Left renal pelvis (tissue), 4 donors: ENCODE measurements around the gene EFCAB6. TPM values are rescaled to one million over a fixed set of nuclear protein-coding genes. Genes with fewer than 3 reads are reported as not detected.

Experiments
- DNase-seq, 4 donors: peaks; one replicate each; pipeline ENCODE4 v3.0.0-alpha.2; 2013; ENCODE audit warnings: low read depth in 4 of 4, low spot score in 3 of 4
- polyA plus RNA-seq, 4 donors: library from polyadenylated mRNA; unstranded; fragments of 120-200 nt; gene quantifications; one replicate each; pipeline ENCODE4 v1.2.1, GENCODE V29; 2013; ENCODE audit not compliant: insufficient read length in 4 of 4

Gene EFCAB6
- polyA plus RNA-seq, 4 donors, result 1.4 to 5.7 (median 4.8) TPM

- no peak for DNase-seq
Observed at GRCh38 chr22:43831561-43832392, 19.7 kb upstream of the EFCAB6 start.

- DNase-seq, result no peak
Observed at GRCh38 chr22:43830931-43831560, 18.9 kb upstream of the EFCAB6 start.

- DNase-seq, result no peak
Observed at GRCh38 chr22:43829904-43830851, 18.1 kb upstream of the EFCAB6 start.

DNA sequence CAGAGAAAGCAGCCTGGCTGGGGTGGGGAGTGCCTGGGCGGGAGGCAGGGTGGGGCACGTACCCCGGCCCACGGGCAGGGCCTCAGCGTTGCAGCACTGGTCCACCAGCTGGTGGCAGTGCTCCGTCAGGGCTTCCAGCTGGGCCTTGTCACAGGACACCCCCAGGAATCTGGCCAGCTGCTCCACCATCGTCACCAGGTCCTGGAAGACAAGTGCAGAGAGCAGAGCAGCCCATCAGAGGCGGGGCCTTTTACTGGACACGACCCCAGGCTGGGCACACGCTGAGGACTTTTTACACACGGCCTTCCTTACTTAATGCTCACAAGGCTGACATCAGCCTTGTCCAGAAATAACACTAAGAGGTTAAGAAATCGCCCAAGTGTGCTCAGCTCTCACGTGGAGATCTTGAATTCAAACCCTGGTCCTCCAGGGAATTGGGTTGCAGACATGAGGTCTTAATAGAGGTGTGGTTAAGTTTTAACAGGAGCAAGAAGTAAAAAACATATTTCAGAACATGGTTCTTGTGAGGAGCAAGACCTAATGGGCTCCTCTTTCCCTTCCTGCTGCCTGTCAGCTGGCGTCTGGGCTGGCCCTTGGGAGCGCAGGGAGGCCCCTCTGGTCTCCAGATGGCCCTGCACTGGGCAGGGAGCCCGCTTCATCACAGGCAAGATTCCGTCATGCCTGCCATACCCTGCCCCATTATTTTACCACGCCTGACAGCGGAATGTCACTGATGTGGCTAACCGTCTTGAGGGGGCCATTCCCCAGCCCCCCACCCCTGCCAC, 17.1 kb upstream of the EFCAB6 start:
- no peak for DNase-seq

- no peak for DNase-seq
Observed at GRCh38 chr22:43828725-43828997, 16.6 kb upstream of the EFCAB6 start.

GRCh38 chr22:43827926-43828724, 16.0 kb upstream of the EFCAB6 start:
- no peak for DNase-seq

DNA sequence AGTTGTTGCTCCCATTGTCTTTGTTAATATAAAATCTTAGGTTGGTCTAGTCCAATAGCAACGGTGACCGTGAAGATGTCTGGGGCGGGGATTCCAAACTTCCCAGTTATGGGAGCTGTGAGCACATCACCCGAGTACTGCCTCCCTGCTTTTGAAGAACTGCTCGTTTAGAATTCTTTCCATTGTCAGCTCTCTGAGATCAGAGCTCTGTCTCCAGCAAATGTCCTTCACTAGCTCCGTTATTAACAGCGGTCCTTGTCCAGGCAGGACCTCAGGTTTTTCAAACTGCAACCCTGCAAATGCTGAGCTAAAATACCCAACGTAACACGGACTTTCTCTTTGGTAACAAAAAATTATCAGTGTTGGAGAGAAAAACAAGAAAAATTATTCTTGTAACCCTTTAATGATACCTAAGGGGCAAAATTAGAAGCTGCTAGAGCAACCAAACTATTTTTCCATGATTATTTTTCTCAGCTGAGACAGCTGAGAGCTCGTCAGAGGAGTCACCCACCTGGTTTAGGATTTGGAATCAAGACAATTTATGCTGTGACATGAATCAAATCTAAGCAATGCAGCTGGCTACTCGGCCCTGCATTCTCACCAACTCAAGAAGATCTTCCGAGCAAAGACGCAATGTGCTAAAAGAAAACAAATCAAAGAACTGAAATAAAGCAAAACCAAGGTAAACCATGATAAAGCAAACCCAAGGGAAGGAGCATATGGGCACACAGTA, 15.1 kb upstream of the EFCAB6 start:
- DNase-seq, result no peak

GRCh38 chr22:43826142-43827002, 14.3 kb upstream of the EFCAB6 start:
- DNase-seq, result no peak

GRCh38 chr22:43825651-43826050, 13.5 kb upstream of the EFCAB6 start:
- no peak for DNase-seq

DNA sequence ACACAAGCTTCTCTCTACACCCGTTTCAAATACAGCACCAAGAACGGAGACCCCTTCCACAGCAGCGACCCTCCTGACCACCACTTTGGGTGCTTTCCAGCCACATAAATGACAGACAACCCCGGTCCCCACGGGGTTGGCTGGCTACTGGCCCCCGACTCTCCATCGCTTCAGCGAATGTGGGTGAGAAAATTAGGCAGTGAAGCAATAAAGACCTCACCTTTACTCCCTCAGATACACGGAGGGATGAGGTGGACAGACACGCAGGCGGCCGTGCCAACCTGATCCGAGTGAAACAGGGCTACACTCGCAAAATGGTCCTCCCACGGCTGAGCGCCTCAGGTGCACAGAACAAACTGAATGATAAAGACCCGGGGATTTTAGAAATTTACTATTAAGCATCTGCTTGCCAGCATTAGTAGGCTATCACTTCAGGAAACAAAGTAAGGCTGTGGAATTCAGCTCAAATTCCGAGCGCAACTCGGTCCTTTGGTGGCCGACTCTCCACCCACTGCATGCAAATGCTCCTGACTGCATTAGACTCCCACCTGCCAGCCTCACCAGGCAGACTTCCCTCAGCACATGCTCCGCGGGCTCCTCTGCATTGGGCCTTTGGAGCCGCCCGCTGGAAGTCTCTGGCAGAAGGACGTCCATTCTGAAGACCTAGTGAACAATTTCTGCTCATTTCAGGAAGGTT, 12.8 kb upstream of the EFCAB6 start:
- no peak for DNase-seq

DNA sequence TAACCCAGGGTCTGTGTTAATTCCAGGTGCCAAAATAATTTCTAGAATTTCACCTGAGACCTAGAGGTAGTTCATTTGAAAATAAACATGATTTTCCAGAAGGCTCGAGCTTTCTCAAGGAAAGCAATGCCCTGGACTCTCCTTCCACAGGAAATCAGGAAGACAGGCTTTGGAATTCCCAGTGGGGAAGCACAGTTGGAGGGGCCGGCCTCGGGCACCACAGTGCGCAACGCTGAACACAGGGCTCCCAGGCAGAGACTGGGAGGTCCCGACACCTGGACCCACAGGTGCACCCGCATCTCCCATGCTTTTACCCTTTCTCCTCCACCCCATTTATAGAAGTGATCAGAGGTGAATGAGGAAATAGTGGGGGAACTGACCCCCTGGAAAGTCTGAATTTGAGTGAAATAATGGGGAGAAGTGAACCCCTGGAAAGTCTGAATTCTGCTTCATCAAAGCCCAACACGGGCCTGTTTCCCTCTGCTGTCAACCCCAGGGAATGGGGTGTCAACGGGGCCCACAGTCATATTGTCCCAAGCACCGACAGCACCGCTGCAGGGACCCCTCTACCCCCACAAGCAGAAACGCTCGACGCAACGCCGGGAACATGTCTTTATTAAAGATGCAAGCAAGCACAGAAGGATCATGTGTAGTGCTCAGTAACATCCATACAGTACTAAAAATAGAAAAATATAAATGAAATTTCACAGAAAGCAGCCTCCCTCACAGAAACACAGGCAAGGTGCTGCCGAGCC, 12.0 kb upstream of the EFCAB6 start:
- DNase-seq, result no peak

- DNase-seq, result no peak
Observed at GRCh38 chr22:43823353-43823908, 11.3 kb upstream of the EFCAB6 start.

DNA sequence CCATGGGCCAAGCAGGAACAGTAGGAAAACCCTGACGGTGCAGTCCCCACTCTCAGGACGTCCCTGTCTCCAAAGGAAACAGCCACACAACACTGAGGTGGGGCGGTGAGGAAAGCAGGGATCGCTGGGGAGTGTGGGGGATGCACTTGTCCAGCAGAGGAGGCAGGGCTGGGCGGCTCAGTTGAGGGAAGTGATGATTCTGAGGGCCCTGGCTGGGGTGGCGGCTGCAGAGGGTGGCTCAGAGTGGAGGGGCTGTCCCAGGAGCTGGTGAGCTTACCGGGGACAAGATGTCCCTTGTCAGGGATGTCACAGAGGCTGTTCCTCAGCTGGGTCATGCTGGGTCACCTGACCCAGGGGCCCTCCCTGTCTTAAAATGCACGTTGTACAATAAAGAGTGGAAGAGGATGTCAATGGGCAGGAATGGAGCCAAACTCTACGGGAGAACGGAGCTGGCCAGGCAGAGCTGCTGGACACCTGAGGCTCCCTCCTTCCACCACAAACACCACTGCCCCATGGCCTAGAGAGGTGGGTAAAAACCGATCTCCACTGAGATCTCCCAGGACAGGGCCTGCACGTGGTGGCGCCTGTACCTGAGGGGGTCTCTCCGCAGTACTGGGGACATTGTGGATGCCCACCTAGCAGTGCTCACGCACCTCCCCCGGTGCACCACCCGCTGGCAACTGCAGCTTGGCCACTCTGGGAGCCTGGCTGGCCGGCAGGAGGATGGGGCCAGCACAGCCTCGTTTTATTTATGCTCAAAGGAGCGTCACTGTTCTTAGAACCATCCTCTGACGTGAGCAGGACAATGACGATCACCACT, 9.7 kb upstream of the EFCAB6 start:
- no peak for DNase-seq

GRCh38 chr22:43820651-43821305, 8.7 kb upstream of the EFCAB6 start:
- no peak for DNase-seq
